Stimulated activated CD8-positive, alpha-beta memory T cell treated with anti-CD3 and anti-CD28 coated beads, Interleukin-7, amount 100 ng/mL, for 4 hours (primary cell): ENCODE measurements around the gene IL1R2.
A peak's percentile ranks its signal among the peaks of the same experiment; 100 is the strongest.

Source experiments
- DNase-seq, 2 donors: peaks; one replicate each; pipeline ENCODE4 v3.0.0-alpha.2; 2020; ENCODE audit warnings: low read depth in 2 of 2

The IL1R2 gene

DNA sequence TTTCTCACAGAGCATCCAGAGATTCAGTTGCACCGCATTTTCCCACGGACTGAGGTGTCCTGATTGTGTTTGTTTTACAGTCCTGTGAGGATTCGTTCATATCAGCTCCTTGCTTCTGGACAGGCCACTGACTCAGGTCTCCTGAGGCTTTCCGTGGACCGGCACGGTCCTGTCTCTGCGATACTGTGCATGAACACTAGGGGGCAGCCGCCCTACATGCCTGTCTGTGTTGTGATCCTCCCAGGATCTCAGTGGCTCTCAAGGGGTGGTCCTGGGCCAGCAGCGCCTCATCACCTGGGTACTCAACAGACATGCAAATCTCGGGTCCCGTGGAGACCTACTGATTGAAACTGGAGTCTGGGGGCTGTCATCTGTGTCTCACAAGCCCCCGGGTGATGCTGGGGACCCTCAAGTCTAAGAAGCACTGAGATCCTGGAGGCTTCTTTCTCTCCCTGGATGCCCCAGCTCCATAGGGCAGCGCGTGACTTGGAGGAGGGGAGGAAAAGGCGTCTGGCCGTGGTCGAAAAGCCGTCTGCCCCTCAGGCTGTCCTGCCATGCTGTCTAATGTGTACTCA lies 28.9 kb downstream of the IL1R2 start:
- peak; percentile 67 to 69 for DNase-seq

DNA sequence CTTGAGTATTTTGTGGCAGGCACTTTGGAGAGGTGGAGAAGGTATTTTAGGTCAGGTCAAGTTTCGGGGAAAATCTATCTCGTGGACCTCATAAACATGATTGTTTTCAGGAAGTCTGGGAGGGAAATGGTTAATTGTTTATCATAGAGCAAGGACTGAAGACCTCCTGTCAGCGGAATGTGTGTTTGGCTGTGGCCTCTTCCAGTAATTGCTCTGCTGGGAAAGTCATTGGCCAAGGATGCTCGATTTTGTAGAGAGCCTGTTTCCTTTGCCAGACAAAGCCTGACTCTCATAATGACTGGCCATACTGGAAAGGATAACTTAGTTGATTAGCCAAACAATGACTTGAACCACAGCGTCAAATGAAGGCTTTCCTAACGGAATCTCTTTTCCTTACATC lies 30.0 kb downstream of the IL1R2 start:
- DNase-seq = no peak

DNA sequence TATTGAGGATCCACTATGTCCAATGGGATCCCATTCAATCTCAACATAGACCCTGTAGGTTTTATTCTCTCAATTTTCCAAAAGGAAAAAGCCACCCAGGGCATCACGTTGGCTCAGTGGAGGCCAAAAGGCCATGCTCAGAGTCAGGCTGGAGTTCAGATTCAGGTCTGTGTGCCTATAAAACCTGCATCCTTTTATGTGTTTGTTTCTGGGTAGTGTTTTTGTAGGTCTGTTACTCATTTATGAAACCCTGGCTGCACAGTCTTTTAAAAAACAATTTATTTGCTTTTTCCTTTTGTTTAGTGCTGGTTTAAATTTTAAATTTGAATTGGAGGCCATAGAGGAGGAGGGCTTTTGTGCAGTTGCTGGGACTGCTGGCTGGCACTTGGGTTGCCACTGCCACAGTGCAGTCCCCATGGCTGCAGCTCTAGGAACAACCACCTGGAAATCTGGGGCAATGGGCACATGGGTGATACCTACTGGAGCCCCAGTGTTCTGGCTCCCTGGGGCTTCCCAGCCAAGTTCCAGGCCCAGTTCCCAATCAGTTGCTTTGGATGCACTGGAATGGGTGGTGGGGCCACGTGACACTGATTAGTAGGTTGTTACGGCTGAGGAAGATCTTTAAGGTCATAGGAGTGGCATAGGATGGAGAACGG lies 31.3 kb downstream of the IL1R2 start:
- no peak for DNase-seq

DNA sequence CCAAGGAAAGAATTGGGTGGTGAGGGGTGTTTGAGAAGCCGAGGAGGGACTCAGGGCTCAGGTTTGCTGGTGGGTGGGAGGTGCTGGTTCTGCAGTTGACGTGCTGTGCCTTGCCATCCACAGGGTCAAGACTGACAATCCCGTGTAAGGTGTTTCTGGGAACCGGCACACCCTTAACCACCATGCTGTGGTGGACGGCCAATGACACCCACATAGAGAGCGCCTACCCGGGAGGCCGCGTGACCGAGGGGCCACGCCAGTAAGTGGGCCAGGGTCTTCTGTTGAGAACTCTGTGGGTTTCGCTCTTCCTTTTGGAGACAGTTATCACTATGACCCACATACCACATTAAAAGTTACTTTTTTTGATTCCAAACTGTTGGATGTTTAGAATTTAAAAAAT lies 32.6 kb downstream of the IL1R2 start:
- no peak for DNase-seq

DNA sequence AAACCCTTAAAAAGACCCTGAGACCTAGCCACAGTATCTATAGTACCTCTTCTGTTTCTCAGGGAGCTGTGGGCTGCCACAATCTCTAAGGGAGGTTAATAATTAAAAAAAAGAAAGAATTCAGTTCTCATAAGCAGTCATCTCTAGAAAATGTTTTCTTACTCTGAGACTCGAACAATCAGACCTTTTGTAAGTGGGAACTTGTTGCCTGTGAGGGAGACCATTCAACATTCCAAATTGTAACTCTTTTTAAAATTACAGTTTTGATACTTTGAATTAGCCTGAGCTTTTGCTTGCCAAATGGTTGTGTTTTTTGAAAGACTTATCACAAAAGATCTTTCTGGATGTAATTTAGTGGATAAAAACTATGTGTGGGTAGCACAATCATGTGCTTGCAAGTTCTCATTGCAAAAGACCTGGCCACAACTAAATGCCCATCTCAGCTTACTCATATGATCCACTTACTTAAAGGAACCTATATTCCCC lies 33.3 kb downstream of the IL1R2 start:
- no peak for DNase-seq

DNA sequence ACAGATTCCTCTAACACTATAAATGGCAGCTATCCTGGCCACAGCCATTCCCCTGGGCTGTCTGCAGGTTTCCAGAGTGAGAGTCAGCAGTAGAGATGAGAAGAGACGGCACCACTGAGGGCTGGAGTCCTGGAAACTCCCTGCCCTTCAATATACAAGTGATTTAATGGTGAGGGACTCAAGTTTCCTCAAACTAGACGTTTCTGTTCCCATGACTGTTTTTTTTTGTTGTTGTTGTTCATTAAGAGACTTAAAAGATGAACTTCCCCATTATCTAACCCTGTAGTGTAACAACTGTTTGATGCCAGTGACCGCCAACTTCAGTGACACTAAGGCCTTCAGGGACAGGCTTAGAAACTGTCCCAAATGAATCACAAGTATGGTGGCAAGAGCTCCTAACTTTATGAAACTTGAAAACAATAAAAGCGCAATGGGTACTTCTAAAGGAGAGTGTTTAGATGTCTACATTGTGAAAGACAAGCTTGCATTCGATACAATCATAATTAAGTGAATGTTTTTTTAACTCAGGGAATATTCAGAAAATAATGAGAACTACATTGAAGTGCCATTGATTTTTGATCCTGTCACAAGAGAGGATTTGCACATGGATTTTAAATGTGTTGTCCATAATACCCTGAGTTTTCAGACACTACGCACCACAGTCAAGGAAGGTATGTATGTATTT lies 34.0 kb downstream of the IL1R2 start:
- no peak for DNase-seq

DNA sequence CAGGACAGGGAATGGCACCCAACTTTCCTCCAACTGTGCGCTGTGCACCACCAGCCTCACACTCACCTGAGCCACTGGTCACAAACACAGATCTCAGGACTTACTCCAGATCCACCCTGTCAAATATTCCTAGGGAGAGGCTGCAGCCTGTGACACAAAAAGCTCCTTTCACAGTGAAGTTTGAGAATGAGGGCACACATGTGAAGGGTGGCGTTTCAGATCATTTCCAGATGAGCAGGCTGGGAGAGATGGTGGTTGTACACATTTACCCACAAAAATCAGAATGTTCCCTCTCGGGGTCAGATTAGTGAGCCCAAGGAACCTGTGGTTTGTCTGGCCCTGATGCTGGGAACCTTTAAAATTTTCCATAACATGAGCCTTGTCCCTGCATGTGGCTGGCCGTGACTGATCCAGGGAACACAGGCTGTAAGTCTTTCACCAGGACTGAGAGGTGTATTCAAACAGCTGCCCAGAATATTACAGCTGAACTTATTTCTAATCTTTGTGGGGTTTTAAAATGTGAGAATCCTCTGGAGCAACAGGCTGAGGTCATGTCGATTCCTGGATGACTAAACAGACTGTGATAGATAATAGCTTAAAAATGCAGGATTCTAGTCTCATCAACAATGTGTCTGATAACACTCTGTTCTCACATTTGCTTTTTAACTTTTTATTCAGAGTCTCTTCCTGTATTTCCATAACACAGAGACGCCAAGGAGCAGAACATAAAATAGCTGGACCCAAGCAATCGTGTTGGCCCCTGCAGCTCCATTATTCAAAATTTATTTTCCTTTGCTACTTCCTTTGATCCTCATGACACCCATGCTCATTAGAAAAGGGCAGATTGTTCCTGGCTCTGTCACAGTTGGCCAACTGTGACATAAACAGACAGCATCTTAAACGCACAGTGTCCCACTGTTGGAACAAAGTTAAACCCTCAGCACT lies 35.5 kb downstream of the IL1R2 start:
- no peak for DNase-seq

DNA sequence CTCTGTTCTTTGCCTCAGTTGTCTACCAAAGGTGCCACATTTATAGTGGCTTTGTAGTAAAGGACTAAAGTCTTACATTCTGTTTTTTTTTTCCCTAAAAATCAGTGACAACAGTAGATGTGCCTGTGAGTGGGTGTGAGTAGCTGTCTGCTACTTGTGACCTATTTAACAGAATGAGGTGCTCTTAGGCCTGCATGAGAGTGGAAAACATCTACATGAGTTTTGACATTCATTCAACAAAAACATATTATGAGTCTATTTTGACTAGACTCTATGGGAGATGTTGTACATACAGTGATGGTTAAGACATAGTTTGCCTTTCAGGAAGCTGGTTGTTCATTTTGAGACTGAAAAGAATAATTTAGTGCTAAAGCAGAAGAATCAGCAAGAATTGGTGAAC lies 36.7 kb downstream of the IL1R2 start:
- no peak for DNase-seq

DNA sequence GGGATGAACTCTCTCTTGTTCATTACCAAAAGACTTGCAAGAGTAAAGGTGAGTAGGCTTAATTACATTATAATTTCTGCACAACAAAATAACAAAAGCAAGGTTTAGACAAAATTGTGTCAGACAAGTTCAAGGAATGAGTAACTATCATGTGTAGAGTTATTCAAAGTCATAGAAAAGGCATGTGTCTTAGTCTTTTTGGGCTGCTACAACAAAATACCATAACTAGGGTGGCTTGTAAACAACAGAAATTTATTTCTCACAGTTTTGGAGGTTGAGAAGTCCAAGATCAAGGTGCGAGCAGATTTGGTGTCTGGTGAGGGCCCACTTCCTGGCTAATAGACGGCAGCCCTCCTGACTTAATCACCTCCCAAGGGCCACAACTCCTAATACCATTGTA lies 37.6 kb downstream of the IL1R2 start:
- no peak for DNase-seq

DNA sequence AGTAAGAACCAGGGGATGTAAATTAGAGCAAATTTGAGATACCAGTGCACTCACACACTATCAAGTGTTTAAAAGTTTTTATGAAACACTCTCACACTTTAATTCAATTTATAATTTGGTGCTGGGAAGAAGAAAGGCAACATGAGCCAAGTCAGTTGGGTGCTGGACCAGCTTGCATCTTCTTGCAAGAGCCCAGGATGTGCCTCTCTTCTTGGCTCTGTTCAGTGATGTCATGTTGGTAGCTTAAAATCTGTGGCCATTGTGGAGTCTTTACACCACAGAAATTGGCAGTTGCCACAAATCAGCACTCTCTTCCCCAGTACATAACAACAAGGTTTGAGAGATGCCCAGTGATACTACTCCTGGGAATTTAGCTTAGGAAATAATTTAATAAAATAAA lies 38.2 kb downstream of the IL1R2 start:
- DNase-seq = no peak

DNA sequence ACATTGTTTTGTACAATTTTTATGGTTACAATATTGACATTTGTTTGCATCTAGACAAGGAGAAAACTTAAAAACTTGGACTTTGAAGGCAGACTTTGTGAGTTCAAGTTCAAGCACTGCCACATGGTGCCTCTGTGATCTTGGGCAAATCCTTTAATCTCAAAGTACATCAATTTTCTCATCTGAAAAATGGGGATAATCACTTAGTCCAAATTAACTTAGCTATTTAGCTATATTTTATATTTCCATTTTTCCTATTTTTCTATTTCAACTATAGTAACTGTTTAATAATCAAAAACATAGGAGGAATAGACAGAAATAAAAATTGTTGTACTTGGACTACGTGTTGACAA lies 38.7 kb downstream of the IL1R2 start:
- no peak for DNase-seq

DNA sequence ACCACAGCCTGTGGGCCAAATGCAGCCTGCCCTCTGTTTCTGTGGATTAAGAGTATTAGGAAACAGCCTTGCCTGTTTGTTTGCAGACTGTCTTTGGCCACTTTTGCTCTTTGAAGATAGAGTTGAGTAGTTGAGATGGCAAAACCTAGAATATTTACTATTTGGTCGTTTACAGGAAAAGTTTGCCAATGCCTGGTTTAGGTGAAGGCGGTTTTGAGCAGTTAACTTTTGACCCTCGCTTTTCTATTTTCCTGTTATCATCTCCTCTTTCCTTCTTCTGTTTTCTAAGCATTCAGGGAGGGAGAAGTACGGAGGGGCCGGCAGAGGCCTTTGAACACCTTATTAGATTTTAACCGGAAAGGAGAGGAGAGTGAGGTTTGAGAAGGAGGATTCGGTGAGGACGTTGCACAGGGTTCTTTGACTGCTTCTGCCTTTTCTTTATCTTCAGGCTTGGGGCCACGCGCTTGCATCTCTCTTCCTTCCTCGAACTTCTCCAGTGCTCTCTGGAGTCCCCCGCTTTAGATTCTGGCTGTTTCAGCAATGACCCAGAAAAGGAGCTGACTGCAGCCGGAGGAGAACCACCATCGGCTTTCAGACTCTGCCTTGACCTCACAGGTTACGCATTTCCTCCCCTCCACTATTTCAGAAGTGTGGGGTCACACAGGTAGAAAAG lies 39.2 kb downstream of the IL1R2 start:
- DNase-seq = no peak

DNA sequence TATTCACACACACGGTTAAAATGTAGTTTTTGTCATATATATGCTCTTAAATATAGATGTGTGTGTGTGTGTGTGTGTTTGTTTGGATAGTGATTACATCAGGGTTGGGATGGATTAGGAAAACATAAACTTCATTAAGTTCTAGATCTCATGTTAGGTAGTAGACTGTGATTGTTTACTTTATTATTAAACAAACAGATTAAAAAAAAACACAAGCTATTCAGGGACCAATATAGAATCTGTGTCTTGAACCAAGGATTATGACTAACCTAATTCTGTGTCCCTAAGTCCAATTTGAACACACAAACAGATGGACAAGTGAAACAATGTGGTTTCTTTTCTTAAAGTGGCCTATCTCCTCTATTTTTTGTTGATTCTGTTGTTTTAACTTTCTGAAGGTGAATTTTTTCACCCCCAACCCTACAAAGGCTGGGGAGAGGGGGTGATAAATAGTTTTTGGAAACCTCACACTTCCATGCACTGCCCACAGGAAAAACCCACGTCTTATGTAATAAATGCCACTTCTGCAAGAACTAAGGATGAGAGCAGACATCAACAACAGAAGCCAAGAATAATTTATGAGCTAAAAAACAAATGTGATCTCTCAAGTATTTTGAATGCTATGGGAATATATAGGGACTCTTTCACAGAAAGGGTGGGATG lies 40.7 kb downstream of the IL1R2 start:
- DNase-seq = no peak

DNA sequence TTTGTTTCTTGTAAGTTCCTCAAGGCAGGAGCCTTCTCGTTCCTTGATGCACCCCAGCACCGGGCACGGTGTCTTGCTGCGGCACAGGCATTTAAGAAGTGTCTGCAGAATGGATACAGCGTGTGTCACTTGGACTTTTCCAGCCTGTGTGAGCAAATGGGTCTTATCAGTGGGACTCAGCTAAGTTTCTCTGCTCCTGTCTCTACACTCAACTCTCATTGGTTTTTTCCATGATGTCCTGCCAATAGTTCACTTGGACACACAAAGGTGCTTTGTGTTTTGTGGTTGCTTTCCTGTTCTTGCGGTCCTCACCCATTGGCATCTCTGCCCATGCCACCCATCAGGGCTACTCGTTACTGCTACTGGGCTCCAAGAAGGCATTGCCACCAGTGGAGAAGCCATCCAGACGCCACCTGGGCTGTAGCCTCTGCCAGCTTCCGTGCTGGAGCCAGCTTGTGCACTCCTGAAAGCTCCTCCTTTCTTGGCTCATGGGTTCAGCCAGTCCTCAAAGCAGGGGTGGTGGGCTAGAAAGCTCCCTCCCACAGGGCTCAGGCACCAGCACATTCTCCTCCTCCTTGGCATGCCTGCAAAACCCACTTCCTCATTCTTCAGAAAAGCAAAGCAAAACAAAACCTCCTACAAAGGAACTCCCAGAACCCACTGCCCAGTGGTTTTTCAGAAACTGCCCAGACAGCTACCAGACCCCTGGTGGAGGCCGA lies 41.4 kb downstream of the IL1R2 start:
- DNase-seq = no peak

DNA sequence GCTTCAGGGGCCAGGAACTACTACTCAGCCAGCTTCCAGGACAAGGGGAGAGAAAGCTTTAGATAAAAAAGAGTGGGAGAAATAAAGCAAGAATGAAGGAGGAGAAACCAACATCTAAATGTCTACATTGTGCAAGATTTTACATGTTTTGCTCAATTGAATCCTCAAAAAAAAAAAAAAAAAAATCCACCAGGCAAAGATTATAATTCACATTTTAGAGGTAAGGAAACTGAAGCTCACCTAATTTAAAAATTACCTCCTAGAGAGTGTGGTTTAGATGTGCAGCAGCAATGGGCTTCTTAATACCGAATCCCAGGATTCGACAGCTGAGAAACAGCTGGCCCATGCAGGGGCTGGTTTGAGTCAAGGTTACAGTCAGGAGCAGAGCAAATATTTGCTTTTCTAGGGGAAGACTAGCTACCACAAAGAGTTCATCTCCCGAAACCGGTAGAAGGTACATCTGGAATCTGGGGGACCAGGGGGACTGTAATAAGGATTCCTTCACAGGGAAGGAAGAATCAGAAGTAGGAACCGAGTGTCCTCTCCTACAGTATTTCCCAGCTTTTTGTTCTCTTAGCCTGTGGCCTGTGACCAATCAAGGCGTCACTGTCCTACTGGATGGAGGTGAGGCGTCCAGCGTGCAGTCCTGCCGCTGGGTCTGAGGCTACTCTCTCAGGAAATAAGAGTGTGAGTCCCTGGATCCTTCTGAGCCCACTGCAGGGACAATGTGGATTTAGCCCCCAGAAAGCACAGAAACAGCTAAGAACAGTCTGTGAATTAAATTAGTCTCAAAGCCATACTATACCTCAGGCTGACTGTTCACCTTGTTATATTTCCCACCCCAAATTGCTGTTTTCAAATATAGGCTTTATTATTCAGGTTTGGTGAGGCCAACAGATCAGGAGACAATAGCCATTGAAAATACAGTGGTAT lies 42.3 kb downstream of the IL1R2 start:
- DNase-seq = no peak

DNA sequence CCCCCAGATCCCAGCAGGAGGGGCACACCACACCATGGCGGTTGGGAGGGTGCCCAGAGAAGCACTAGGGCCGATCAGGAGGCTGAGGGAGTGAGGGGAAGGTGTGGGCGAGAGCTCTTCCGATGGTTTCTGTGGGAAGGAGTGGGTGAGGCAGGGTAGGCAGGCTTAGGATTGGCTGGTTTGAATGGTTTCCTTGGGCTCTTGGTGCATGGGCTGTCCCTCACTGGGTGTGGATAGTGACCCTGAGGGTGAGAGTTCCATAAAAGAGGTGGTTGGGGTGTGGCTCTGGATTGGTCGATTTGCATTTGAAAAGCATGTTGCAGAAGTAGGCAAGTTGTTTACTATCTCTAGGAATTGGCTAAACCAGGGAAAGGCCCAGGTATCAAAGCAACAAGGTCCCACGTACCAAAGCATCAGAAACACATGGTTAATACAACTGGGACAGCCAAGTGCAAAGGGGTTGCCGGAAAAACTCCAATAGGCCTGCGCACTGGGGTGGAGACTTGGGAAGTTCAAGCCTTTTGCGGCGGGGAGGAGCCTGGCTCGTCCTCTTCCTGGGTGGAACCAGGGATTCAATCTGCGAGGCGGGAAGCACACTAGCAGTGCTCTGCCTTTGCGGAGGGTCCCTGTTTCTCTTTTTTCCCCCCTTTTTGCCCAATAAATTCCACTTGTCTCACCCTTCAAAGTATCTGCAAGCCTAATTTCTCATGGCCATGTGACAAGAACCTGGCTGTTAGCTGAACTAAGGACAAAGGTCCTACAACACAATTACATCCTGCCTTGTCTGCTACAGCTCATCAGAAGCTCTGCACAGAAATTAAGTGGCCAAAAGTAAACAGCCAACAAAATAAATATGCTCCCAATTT lies 43.2 kb downstream of the IL1R2 start:
- DNase-seq = no peak

DNA sequence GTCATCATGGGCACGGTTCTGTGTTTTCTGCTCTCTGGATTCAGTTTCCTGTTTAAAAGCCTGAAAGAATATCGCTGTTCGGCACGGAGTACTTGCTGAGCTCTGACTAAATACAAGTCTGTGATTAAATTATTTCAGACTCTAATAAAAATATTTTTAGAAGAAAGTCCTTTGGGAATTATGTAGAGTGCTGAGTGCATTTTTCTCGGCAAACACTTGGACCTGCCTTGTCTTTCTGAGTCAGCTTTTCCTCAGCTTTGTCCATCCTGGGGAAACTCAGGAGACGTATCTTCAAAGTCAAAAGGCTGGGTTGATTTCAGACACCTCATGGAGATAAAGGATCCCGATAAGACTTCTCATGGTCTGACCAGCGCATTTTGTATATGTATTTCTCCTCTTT lies 45.9 kb downstream of the IL1R2 start:
- DNase-seq = no peak

DNA sequence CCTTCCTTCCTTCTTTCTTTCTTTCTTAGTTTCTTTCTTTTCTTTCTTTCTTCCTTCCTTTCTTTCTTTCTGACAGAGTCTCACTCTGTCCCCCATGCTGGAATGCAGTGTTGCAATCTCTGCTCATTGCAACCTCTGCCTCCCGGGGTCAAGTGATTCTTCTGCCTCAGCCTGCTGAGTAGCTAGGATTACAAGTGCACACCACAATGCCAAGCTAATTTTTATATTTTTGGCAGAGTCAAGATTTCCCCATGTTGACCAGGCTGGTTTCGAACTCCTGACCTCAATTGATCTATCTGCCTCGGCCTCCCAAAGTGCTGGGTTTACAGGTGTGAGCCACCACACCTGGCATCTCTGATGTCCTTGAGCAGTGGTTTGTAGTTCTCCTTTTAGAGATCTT lies 48.5 kb downstream of the IL1R2 start:
- no peak for DNase-seq
